ENCODE results near the gene PFDN6.

Gene PFDN6

DNA sequence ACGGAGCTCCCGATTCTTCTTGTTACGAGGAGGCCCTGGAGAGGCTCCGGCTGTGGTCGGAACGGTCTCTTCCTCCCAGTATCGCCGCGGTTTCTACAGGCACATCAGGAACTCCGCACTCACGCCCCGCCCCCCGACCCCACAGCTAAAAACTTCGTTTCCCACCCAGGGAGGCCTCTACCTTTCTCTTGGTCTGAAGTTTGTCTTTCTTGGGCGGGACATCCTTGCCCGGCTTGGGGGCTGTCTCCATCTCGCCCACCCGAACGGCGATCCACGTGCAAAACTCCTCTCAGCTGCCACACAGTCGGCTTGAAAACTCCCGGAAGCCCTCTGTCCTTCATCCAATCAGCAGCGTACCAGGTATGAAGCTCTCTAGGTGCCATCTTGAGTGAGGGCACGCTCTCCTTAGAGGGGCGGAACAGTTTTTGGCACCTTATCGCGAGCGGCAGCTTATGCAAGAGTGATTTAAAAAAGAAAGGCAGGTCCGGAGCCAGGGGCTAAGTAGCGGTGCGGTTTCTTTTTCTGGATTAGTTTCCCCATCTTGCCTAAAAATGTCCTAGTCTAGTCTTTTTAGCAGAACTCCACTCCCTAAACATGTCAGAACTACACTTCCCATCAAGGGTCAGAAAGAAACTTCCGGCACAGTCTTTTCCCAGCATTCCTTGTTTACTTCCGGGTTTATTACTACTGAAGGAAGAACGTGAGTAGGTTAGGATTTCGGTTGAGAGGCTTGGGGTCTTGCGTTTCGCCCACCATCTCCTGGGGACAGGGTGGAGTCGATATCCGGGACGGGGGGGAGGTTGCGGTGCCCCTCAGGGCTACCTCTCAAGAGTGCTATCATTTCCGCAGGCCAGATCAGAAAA lies at the start of gene PFDN6, which contains the start of gene WDR46:
TSS of gene PFDN6 (plus strand) at position 681 of the 863 bp plus-strand sequence. CDS start 256 bp downstream, outside the sequence.
TSS of gene WDR46 (minus strand) at position 319 of the 863 bp plus-strand sequence. CDS start at position 250, 69 bp downstream.
- peaks cover 23% of the 10 kb centered on the region for H3K36me3 ChIP-seq (ENCODE audit: control insufficient read depth, insufficient read depth, low read length)
- no peaks in the 10 kb centered on the region; the same call in 1 of the 2 replicates for H3K4me1 ChIP-seq (ENCODE audit: control insufficient read depth, insufficient read depth, low read length)
- DNase-seq (ENCODE audit: low read depth, low spot score) = no peak
- no CpG with 5 or more reads among the region's 43 CpGs for WGBS (ENCODE audit: insufficient coverage, insufficient read length)
- no peaks in the 10 kb centered on the region; the same call in 1 of the 2 replicates for H3K9me3 ChIP-seq (ENCODE audit: control insufficient read depth, insufficient read depth, low read length)
- H3K27me3 ChIP-seq (ENCODE audit: control insufficient read depth, insufficient read depth, low read length) = no peaks in the 10 kb centered on the region
- no peak within 1 kb of the TSS for H3K27ac ChIP-seq (ENCODE audit: low read length)
- H3K4me3 ChIP-seq (ENCODE audit: low read length) = peak within 1 kb of the TSS; percentile 64

DNA sequence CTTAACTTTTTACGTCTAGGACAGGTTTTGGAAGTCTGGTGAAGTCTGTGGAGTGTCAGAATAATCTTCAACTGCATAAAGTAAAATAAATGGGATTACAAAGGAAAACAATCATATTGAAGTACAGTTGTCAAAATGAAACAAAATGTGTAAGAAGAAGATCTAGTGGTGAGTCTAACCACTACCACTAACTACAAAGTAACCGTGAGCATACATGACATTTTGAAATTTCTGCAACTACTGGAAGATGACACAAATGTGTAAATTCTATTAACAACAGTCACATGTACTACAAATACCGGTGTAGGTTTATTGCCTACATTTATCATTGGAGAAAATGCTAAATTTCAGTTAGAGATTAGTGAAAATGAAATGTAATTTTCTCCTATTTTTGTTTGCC lies 47.4 kb upstream of the PFDN6 start:
- Histone ChIP-seq H3K4me3 (ENCODE audit: low read length) (no peak overlapping the region), H3K27me3 (ENCODE audit: control insufficient read depth, insufficient read depth, low read length) (no peaks in the 10 kb centered on the region; the same call in 1 of the 2 replicates), H3K4me1 (ENCODE audit: control insufficient read depth, insufficient read depth, low read length) (no peaks in the 10 kb centered on the region), H3K36me3 (ENCODE audit: control insufficient read depth, insufficient read depth, low read length) (no peaks in the 10 kb centered on the region), H3K9me3 (ENCODE audit: control insufficient read depth, insufficient read depth, low read length) (no peaks in the 10 kb centered on the region), H3K27ac (ENCODE audit: low read length) (no peak overlapping the region)
- no peak for DNase-seq (ENCODE audit: low read depth, low spot score)
- no CpG with 5 or more reads among the region's 3 CpGs for WGBS (ENCODE audit: insufficient coverage, insufficient read length)

DNA sequence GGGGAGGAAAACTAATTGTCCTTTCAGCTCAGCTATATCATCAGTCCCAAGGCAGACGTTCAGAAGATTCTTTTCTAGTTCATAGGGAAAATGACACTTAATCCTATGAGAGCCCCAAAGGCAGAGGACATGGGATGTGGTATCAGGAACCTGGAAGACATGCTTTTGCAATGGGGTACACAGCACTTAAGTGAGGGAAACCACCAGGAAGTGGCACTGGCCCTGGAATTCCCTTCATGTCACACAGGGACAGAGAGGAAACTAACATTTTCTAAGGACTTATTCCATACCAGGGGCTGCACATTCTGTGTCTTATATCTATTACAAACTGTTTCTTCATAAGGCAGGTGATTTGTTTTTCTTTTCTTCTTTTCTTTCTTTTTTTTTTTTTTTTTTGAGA lies 45.9 kb upstream of the PFDN6 start:
- Histone ChIP-seq H3K4me3 (ENCODE audit: low read length) (no peak overlapping the region), H3K4me1 (ENCODE audit: control insufficient read depth, insufficient read depth, low read length) (no peaks in the 10 kb centered on the region), H3K27ac (ENCODE audit: low read length) (no peak overlapping the region), H3K27me3 (ENCODE audit: control insufficient read depth, insufficient read depth, low read length) (no peaks in the 10 kb centered on the region; the same call in 1 of the 2 replicates), H3K9me3 (ENCODE audit: control insufficient read depth, insufficient read depth, low read length) (no peaks in the 10 kb centered on the region), H3K36me3 (ENCODE audit: control insufficient read depth, insufficient read depth, low read length) (no peaks in the 10 kb centered on the region)
- DNase-seq (ENCODE audit: low read depth, low spot score) = no peak
- WGBS (ENCODE audit: insufficient coverage, insufficient read length) = no CpG with 5 or more reads among the region's 1 CpG

DNA sequence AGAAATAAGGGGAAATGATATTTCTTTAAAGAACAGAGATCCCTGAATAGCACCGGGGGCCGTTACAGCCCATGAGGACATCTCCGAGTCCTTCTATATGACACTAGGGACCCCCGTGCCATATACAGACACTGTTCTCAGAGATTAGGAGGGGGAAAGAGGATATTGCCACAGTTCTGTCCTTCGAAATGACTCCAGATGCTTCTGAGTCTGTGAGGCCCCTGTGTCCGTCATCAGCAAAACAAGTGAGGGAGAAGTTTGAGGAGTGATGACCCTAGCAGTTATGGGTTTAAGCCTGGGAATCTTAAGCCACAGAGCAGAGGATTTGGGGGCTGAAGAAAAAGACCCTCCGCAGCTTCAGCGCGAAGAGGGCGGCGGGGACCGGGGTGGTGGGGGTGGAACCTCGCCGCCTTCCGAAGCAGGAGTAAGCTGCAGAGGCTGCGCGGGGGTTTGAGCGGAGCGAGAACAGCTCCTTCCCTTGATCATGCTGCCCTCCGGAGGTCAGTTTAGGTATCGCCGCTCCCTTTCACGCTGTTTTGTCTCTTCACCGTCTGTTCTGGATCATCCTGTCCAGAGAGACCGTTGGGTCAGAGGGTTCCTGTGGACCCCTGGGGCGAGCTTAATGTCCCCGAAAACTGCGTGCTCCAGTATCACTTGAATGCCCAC lies 41.3 kb upstream of the PFDN6 start:
- Histone ChIP-seq H3K9me3 (ENCODE audit: control insufficient read depth, insufficient read depth, low read length) (no peaks in the 10 kb centered on the region), H3K27me3 (ENCODE audit: control insufficient read depth, insufficient read depth, low read length) (no peaks in the 10 kb centered on the region; the same call in 1 of the 2 replicates), H3K36me3 (ENCODE audit: control insufficient read depth, insufficient read depth, low read length) (no peaks in the 10 kb centered on the region), H3K4me3 (ENCODE audit: low read length) (peak overlapping the region; percentile 10; the same call in 1 of the 2 replicates), H3K27ac (ENCODE audit: low read length) (no peak overlapping the region), H3K4me1 (ENCODE audit: control insufficient read depth, insufficient read depth, low read length) (0 out of 2 replicates have a peak, but pooled peaks cover 2% of the 10 kb centered on the region)
- DNase-seq (ENCODE audit: low read depth, low spot score) = peak; percentile 86
- no CpG with 5 or more reads among the region's 28 CpGs for WGBS (ENCODE audit: insufficient coverage, insufficient read length)

DNA sequence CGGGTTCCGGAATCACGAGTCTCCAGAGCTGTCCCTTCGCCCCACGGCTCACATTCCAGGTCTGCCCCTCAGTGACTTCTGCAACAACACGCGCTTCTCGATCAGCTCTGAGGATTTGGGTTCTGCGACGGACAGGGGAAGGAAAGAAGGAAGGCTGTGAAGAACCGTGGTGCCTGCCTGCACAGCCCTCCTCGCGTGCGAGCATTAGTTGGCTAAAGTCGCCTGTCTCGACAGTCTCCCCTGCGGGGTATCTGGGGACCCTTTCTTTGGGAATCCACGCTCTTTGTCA lies 40.8 kb upstream of the PFDN6 start:
- Histone ChIP-seq H3K27me3 (ENCODE audit: control insufficient read depth, insufficient read depth, low read length) (no peaks in the 10 kb centered on the region; the same call in 1 of the 2 replicates), H3K9me3 (ENCODE audit: control insufficient read depth, insufficient read depth, low read length) (no peaks in the 10 kb centered on the region), H3K27ac (ENCODE audit: low read length) (no peak overlapping the region), H3K4me1 (ENCODE audit: control insufficient read depth, insufficient read depth, low read length) (0 out of 2 replicates have a peak, but pooled peaks cover 2% of the 10 kb centered on the region), H3K36me3 (ENCODE audit: control insufficient read depth, insufficient read depth, low read length) (no peaks in the 10 kb centered on the region), H3K4me3 (ENCODE audit: low read length) (peak overlapping the region; percentile 14; the same call in 1 of the 2 replicates)
- WGBS (ENCODE audit: insufficient coverage, insufficient read length) = no CpG with 5 or more reads among the region's 18 CpGs
- DNase-seq (ENCODE audit: low read depth, low spot score) = no peak

DNA sequence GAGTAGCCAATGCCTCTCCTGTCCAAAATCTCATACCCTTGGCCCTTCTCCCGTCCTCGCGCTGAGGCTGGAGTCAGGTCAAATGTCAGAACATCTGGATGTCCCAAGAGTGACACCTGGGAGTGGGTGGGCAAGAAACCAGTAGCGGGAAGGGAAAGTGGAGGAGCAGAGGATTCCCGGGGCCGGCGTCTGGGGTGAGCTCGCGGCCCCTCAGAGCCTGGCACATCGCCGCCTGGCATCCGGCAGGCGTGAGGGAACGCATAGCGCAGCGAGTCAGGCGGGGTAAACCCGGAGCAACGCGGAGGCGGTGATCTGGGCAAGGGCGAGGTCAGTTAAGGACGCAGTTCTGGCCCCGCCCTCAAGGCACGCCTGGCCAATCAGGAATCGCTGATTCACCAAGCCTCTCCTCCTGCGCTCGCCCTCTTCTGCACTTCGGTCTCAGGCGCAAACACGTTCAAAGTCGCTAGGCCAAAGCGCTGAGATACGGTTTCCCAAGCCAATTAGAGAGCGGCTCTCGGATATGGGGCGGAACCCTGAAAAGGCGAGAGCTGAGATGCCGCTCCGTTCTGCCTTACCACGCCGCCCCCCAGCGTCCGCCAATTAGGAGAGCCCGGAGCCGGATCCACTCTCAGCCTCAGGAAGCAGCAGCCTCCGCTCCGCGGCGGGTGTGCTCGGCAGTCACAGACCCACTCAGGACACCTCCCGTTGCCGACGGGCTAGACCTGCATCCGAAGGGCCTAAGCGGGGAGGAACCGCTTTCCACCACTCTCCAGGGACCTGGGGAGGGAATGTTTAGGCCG lies 40.3 kb upstream of the PFDN6 start:
- H3K36me3 ChIP-seq (ENCODE audit: control insufficient read depth, insufficient read depth, low read length) = no peaks in the 10 kb centered on the region
- no peak overlapping the region for H3K27ac ChIP-seq (ENCODE audit: low read length)
- H3K9me3 ChIP-seq (ENCODE audit: control insufficient read depth, insufficient read depth, low read length) = no peaks in the 10 kb centered on the region
- H3K27me3 ChIP-seq (ENCODE audit: control insufficient read depth, insufficient read depth, low read length) = no peaks in the 10 kb centered on the region; the same call in 1 of the 2 replicates
- H3K4me3 ChIP-seq (ENCODE audit: low read length) = peak overlapping the region; percentile 47; the same call in 1 of the 2 replicates
- peak; percentile 97 for DNase-seq (ENCODE audit: low read depth, low spot score)
- no CpG with 5 or more reads among the region's 58 CpGs for WGBS (ENCODE audit: insufficient coverage, insufficient read length)
- 0 out of 2 replicates have a peak, but pooled peaks cover 2% of the 10 kb centered on the region for H3K4me1 ChIP-seq (ENCODE audit: control insufficient read depth, insufficient read depth, low read length)

DNA sequence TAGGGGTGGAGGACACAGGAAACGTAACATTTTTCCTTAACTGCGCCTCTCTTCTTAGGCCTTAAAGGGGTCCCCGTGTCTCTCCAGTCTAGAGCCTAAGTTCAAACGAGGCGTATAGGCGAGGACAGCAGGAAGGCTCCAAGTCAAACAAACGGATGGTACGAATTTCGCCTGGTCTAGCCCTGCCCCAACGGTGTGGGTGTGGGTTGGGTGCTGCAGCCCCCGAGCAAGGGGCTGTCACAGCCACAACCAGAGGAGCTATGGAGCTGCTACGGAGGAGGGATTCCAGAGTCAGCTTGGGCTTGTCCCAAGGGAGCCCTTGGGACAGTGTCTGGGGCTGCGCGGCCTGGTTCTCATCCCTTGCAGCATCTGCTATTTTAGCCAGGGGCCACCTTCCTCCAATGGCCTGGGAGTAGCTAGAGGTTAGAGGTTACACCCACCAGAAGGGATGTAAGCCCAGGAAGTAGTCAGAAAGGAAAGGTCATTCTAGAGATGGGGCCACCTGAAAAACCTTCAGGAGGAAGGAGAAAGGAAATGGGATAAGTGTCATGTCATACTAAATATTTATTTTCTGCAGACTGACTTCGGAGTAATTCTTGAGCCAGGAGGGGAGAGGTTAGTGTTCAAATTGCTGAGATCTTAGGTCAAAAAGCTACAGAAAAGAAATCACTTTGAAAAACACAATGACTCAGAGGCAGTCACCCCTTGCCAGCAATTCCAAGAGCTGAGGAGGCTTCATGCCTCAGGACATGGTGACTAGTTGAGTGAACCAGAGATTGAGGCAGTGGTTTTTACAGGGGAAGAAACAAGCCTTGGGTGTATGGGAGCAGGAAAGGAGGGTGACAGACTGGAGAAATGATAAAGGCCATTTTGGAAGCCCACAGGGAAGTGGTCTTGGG lies 39.4 kb upstream of the PFDN6 start:
- no peak overlapping the region for H3K27ac ChIP-seq (ENCODE audit: low read length)
- no peaks in the 10 kb centered on the region for H3K36me3 ChIP-seq (ENCODE audit: control insufficient read depth, insufficient read depth, low read length)
- no CpG with 5 or more reads among the region's 15 CpGs for WGBS (ENCODE audit: insufficient coverage, insufficient read length)
- H3K9me3 ChIP-seq (ENCODE audit: control insufficient read depth, insufficient read depth, low read length) = no peaks in the 10 kb centered on the region
- H3K4me1 ChIP-seq (ENCODE audit: control insufficient read depth, insufficient read depth, low read length) = 0 out of 2 replicates have a peak, but pooled peaks cover 2% of the 10 kb centered on the region
- DNase-seq (ENCODE audit: low read depth, low spot score) = no peak
- H3K27me3 ChIP-seq (ENCODE audit: control insufficient read depth, insufficient read depth, low read length) = no peaks in the 10 kb centered on the region; the same call in 1 of the 2 replicates
- H3K4me3 ChIP-seq (ENCODE audit: low read length) = peak overlapping the region; percentile 47; the same call in 1 of the 2 replicates

DNA sequence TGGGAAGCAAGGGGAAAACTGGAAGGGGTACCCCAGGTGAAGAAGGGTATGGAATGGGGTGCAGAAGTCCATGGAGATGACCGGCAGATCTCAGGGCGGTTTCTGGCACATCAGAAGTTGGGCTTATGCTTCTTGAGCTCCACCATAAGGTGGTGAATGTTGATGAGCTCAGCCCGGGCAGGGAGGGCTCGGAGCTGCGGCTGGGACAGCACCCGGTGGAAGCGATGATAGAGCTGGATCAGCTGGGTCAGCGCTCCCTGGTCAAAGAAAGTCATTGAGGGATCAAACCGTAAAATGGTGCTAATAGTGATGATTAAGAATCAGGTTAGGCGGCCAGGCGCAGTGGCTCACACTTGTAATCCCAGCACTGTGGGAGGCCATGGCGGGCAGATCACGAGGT lies 38.7 kb upstream of the PFDN6 start:
- Histone ChIP-seq H3K36me3 (ENCODE audit: control insufficient read depth, insufficient read depth, low read length) (no peaks in the 10 kb centered on the region), H3K27me3 (ENCODE audit: control insufficient read depth, insufficient read depth, low read length) (no peaks in the 10 kb centered on the region; the same call in 1 of the 2 replicates), H3K9me3 (ENCODE audit: control insufficient read depth, insufficient read depth, low read length) (no peaks in the 10 kb centered on the region), H3K27ac (ENCODE audit: low read length) (no peak overlapping the region), H3K4me1 (ENCODE audit: control insufficient read depth, insufficient read depth, low read length) (0 out of 2 replicates have a peak, but pooled peaks cover 2% of the 10 kb centered on the region), H3K4me3 (ENCODE audit: low read length) (no peak overlapping the region)
- no CpG with 5 or more reads among the region's 13 CpGs for WGBS (ENCODE audit: insufficient coverage, insufficient read length)
- no peak for DNase-seq (ENCODE audit: low read depth, low spot score)

DNA sequence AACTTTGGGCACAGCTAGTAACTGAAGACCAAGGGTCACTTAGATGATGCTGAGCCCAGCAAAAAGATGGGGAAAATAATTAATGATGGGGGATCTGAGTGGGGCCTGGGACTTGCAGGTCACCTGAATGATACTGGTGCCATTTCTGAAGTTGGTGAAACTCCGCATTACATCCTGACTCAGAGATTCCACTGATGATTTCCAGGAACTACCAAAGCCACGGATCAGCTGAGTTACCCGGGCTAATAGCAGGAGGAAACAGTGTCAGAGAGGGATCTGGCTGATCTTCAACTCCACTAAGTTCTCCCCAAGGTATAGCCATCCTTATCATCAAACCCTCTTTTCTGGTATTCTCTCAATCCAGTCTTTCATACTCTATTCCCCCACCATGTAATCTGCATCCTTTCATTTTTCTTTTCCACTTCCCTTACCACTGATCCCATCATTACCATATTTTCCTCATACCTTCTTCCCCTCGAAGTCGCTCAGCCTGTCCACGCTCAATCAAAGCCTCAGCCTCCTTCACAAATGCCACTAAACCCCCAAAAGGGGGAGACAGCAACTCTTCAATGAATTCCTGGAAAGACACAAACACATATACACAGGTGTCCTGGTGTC lies 37.9 kb upstream of the PFDN6 start:
- Histone ChIP-seq H3K9me3 (ENCODE audit: control insufficient read depth, insufficient read depth, low read length) (no peaks in the 10 kb centered on the region), H3K4me1 (ENCODE audit: control insufficient read depth, insufficient read depth, low read length) (0 out of 2 replicates have a peak, but pooled peaks cover 2% of the 10 kb centered on the region), H3K36me3 (ENCODE audit: control insufficient read depth, insufficient read depth, low read length) (no peaks in the 10 kb centered on the region), H3K27me3 (ENCODE audit: control insufficient read depth, insufficient read depth, low read length) (no peaks in the 10 kb centered on the region; the same call in 1 of the 2 replicates), H3K4me3 (ENCODE audit: low read length) (no peak overlapping the region), H3K27ac (ENCODE audit: low read length) (no peak overlapping the region)
- WGBS (ENCODE audit: insufficient coverage, insufficient read length) = 100% methylated on average over 3 of the region's 6 CpGs
- DNase-seq (ENCODE audit: low read depth, low spot score) = no peak
